Liver (tissue), 3 donors: ENCODE measurements around the gene CYB561A3.

ENCODE experiments used
- CTCF ChIP-seq: fragments of 150-350 bp; IDR thresholded peaks from 2 replicates; pipeline ENCODE4 v1.5.1; 2017; ENCODE audit warnings: improper control_type of control experiment, low read depth, low read length; ENCODE audit not compliant: missing input control
- HNF4G ChIP-seq: IDR thresholded peaks from 2 replicates; pipeline ENCODE4 v1.6.1; 2016; ENCODE audit warnings: antibody characterized with exemption
- MAX ChIP-seq: IDR thresholded peaks from 2 replicates; pipeline ENCODE4 v1.6.1; 2016; ENCODE audit warnings: antibody characterized with exemption
- donor health status: healthy.
- donor health status: healthy.

DNA sequence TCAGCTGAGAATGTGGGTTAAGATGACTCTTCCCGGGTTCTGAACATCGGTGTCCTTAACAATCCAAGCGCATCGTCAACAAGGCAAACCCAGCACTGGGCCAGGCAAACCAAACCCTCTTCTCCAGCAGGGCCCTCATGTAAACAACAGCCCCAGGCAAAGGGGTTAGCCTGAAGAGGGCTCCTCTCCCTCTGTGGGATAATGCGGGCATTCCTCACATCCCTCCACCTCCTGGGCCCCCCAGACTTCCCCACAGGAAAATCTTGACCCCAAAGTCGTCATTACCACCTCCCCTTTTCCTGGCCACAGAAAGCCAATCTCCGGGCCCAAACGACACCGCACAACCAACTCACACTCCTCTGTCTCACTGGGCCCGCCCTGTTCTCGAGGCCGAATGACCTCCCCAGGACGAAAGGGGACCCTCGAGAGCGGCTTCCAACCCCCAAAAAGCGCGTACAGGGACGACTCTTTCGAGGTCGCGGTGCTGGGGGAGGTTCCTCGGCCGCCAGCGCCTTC is 29.3 kb downstream of the CYB561A3 start:
- TF ChIP-seq MAX = no peak
- TF ChIP-seq CTCF = no peak
- TF ChIP-seq HNF4G = no peak
